ENCODE results near the gene HAVCR1. TPM values are rescaled to one million over a fixed set of nuclear protein-coding genes. Genes with fewer than 3 reads are reported as not detected.

HAVCR1 gene
- total RNA-seq, 1 experiment from 2014 or later = not detected

DNA sequence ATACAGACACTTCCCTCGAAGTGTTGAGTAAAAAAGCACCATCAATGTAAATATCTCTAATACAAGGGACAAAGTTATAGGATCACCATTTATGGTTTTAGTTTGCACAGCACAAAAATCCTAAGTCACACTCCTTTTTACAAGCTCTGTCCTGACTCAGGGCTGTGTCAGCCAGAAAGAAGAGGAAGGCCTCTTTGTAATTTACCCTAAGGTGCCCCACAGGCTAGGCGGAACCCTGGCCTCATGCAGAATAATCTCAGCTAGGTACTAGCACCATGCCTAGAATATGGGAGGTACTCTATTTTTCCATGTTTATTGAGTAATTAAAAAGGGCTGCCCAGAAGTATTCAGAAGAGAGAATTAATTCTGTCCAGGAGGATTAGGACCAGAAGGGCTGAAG lies 36.9 kb downstream of the HAVCR1 start:
- intact Hi-C loops (cut with micrococcal nuclease) = no loop called here
- no peak overlapping the region for H3K4me3 ChIP-seq (replicated peaks in 1 of 2; ENCODE audit: low read depth in 1 of 2, low read length in 2 of 2)
- no peaks in the 10 kb centered on the region for H3K9me3 ChIP-seq (ENCODE audit: control insufficient read depth in 1 of 2, insufficient read depth in 1 of 2, low read depth in 1 of 2, low read length in 2 of 2)
- no TSS peak for BruUV-seq (replicated peaks)
- ChIA-PET POLR2A (no interaction called here), RAD21 (ENCODE audit: low non-redundant PET in 1 of 2, low total read pairs in 2 of 2, uncharacterized antibody in 2 of 2, unreplicated experiment in 2 of 2) (no interaction called here), CTCF (no interaction called here)
- no peak overlapping the region for H3K4me2 ChIP-seq (ENCODE audit: low read length)
- ATAC-seq (no peak), DNase-seq (ENCODE audit: low read depth, low spot score) (no peak)
- H3K36me3 ChIP-seq (ENCODE audit: control insufficient read depth in 1 of 2, insufficient read depth in 2 of 2, low read length in 2 of 2) = no peaks in the 10 kb centered on the region
- H3K9ac ChIP-seq (ENCODE audit: low read length) = no peak overlapping the region
- peaks cover 5% of the 10 kb centered on the region; the same call in 1 of the 2 replicates for H3K27me3 ChIP-seq (ENCODE audit: insufficient read depth, low read length)
- TF ChIP-seq ZNF274 (IDR thresholded peaks at IDR 0.05; ENCODE audit: low read depth, low read length) (no peak), TCF7L2 (IDR thresholded peaks at IDR 0.05; ENCODE audit: borderline replicate concordance, extremely low read depth, insufficient read depth, insufficient read length) (no peak), SIN3A (IDR thresholded peaks at IDR 0.05; ENCODE audit: low read depth) (no peak), ELF1 (IDR thresholded peaks at IDR 0.05; ENCODE audit: borderline replicate concordance, low read depth) (no peak), REST (IDR thresholded peaks at IDR 0.05; ENCODE audit: low read depth) (no peak), JUND (IDR thresholded peaks at IDR 0.05) (no peak), CBX3 (IDR thresholded peaks at IDR 0.05; ENCODE audit: low read depth) (no peak), ZFX (IDR thresholded peaks at IDR 0.05) (no peak), YY1 (IDR thresholded peaks at IDR 0.05; ENCODE audit: extremely low read depth, insufficient replicate concordance, low read depth, low read length) (no peak), SRF (IDR thresholded peaks at IDR 0.05; ENCODE audit: low read depth) (no peak), CEBPB (IDR thresholded peaks at IDR 0.05; ENCODE audit: low read depth) (no peak), POLR2AphosphoS5 (IDR thresholded peaks at IDR 0.05; ENCODE audit: low read depth, low read length) (no peak), EZH2phosphoT487 (IDR thresholded peaks at IDR 0.05; ENCODE audit: borderline replicate concordance) (no peak)
- no peak overlapping the region for H3K27ac ChIP-seq (ENCODE audit: low read depth, low read length)
- H3K4me1 ChIP-seq (ENCODE audit: control insufficient read depth in 1 of 2, insufficient read depth in 2 of 2, low read length in 2 of 2) = no peaks in the 10 kb centered on the region
- H3K79me2 ChIP-seq (ENCODE audit: insufficient read depth, low read length) = no peaks in the 10 kb centered on the region
- H4K20me1 ChIP-seq (ENCODE audit: insufficient read depth) = no peaks in the 10 kb centered on the region
- no peaks in the 10 kb centered on the region for H3K9me2 ChIP-seq (ENCODE audit: insufficient read depth)
- no peak overlapping the region for H2AFZ ChIP-seq (ENCODE audit: low read depth, low read length, poor library complexity, severe bottlenecking)
